H9 (cell line): ENCODE data around the gene GRID1. TPM values are rescaled to one million over a fixed set of nuclear protein-coding genes. Genes with fewer than 3 reads are reported as not detected.

Experiments
- DNase-seq: peaks from one replicate; pipeline ENCODE4 v3.0.0-alpha.2; 2017
- H2AFZ ChIP-seq: one replicate; pipeline ENCODE4 v1.6.1; 2013; ENCODE audit warnings: mild to moderate bottlenecking, low read length, control low read depth, moderate library complexity
- H2AK5ac ChIP-seq: 2 replicates; pipeline ENCODE4 v1.6.1; 2013; ENCODE audit warnings: low read length, control low read depth, mixed read lengths; ENCODE audit not compliant: insufficient read length
- H2BK120ac ChIP-seq: one replicate; pipeline ENCODE4 v1.6.1; 2013; ENCODE audit warnings: low read depth, mild to moderate bottlenecking, low read length, control low read depth, inconsistent platforms; ENCODE audit not compliant: poor library complexity, severe bottlenecking
- H2BK12ac ChIP-seq: 2 replicates; pipeline ENCODE4 v1.6.1; 2013; ENCODE audit warnings: low read length, control low read depth, mixed read lengths, low read depth; ENCODE audit not compliant: insufficient read length
- H2BK15ac ChIP-seq: 2 replicates; pipeline ENCODE4 v1.6.1; 2013; ENCODE audit warnings: low read depth, low read length, control low read depth
- H2BK20ac ChIP-seq: one replicate; pipeline ENCODE4 v1.6.1; 2013; ENCODE audit warnings: low read depth, mild to moderate bottlenecking, low read length, control low read depth, inconsistent platforms; ENCODE audit not compliant: poor library complexity, severe bottlenecking
- H2BK5ac ChIP-seq: 2 replicates; pipeline ENCODE4 v1.6.1; 2013; ENCODE audit warnings: low read length, control low read depth, mixed read lengths; ENCODE audit not compliant: insufficient read length
- H3K14ac ChIP-seq: 2 replicates; pipeline ENCODE4 v1.6.1; 2013; ENCODE audit warnings: low read length, control low read depth; ENCODE audit not compliant: insufficient read depth
- H3K18ac ChIP-seq: 2 replicates; pipeline ENCODE4 v1.6.1; 2013; ENCODE audit warnings: low read depth, mild to moderate bottlenecking, mixed read lengths, low read length, control low read depth; ENCODE audit not compliant: insufficient read length
- H3K23ac ChIP-seq: 2 replicates; pipeline ENCODE4 v1.6.1; 2013; ENCODE audit warnings: low read length, control low read depth, mixed read lengths, low read depth; ENCODE audit not compliant: insufficient read length
- H3K23me2 ChIP-seq: 2 replicates; pipeline ENCODE4 v1.6.1; 2013; ENCODE audit warnings: low read depth, mild to moderate bottlenecking, mixed read lengths, low read length, control low read depth; ENCODE audit not compliant: insufficient read length, poor library complexity, severe bottlenecking
- H3K27ac ChIP-seq: 2 replicates; pipeline ENCODE4 v1.5.1; 2013; ENCODE audit warnings: low read length, control low read depth, mixed read lengths, low read depth; ENCODE audit not compliant: insufficient read length
- H3K27me3 ChIP-seq: 2 replicates; pipeline ENCODE4 v1.6.1; 2013; ENCODE audit warnings: low read length, control low read depth, inconsistent platforms; ENCODE audit not compliant: insufficient read depth
- H3K4ac ChIP-seq: 2 replicates; pipeline ENCODE4 v1.6.1; 2013; ENCODE audit warnings: low read depth, mild to moderate bottlenecking, control low read depth, inconsistent platforms, low read length, moderate library complexity
- H3K4me1 ChIP-seq: 2 replicates; pipeline ENCODE4 v1.6.1; 2013; ENCODE audit warnings: low read length, control low read depth, inconsistent platforms; ENCODE audit not compliant: insufficient read depth
- H3K4me2 ChIP-seq: 2 replicates; pipeline ENCODE4 v1.6.1; 2013; ENCODE audit warnings: low read length, control low read depth, mixed read lengths; ENCODE audit not compliant: insufficient read length, insufficient read depth
- H3K56ac ChIP-seq: 2 replicates; pipeline ENCODE4 v1.6.1; 2013; ENCODE audit warnings: low read depth, mild to moderate bottlenecking, mixed read lengths, low read length, control low read depth; ENCODE audit not compliant: insufficient read length
- H3K79me1 ChIP-seq: 2 replicates; pipeline ENCODE4 v1.6.1; 2013; ENCODE audit warnings: low read depth, mild to moderate bottlenecking, moderate library complexity, low read length, control low read depth, inconsistent platforms; ENCODE audit not compliant: insufficient read depth, poor library complexity, severe bottlenecking
- H3K79me2 ChIP-seq: 2 replicates; pipeline ENCODE4 v1.6.1; 2013; ENCODE audit warnings: low read length, control low read depth, inconsistent platforms; ENCODE audit not compliant: insufficient read depth
- H3K9ac ChIP-seq: 2 replicates; pipeline ENCODE4 v1.6.1; 2013; ENCODE audit warnings: low read length, control low read depth, mixed read lengths; ENCODE audit not compliant: insufficient read length; ENCODE audit errors: extremely low read depth
- H3K9me3 ChIP-seq: one replicate; pipeline ENCODE4 v1.6.1; 2013; ENCODE audit warnings: low read depth, low read length, inconsistent platforms; ENCODE audit not compliant: control insufficient read depth
- H3T11ph ChIP-seq: one replicate; pipeline ENCODE4 v1.6.1; 2013; ENCODE audit warnings: mild to moderate bottlenecking, low read length, control low read depth, inconsistent platforms
- H4K20me1 ChIP-seq: one replicate; pipeline ENCODE4 v1.6.1; 2013; ENCODE audit not compliant: control insufficient read depth, insufficient read length, insufficient read depth
- H4K5ac ChIP-seq: 2 replicates; pipeline ENCODE4 v1.6.1; 2013; ENCODE audit warnings: low read depth, mild to moderate bottlenecking, mixed read lengths, low read length, control low read depth; ENCODE audit not compliant: insufficient read length
- H4K8ac ChIP-seq: replicated peaks from 2 replicates; pipeline ENCODE4 v1.6.1; 2013; ENCODE audit warnings: low read length, control low read depth, mixed read lengths, low read depth; ENCODE audit not compliant: insufficient read length
- H4K91ac ChIP-seq: 2 replicates; pipeline ENCODE4 v1.6.1; 2013; ENCODE audit warnings: low read depth, mild to moderate bottlenecking, moderate library complexity, mixed read lengths, low read length, control low read depth; ENCODE audit not compliant: insufficient read length
- H3K27ac Mint-ChIP-seq, 3 experiments: 2 replicates in 2 of 3; 3 replicates in 1 of 3; pipeline ENCODE4 v1.8.0; 2020 to 2021; ENCODE audit warnings: mixed read lengths in 3 of 3, mild to moderate bottlenecking in 1 of 3, moderate library complexity in 1 of 3
- H3K27me3 Mint-ChIP-seq: 2 replicates; pipeline ENCODE4 v1.8.0; 2021; ENCODE audit warnings: low read depth, mild to moderate bottlenecking, moderate library complexity, mixed read lengths
- H3K36me3 Mint-ChIP-seq, 3 experiments: 2 replicates in 2 of 3; 3 replicates in 1 of 3; pipeline ENCODE4 v1.8.0; 2020 to 2021; ENCODE audit warnings: low read depth in 3 of 3, mixed read lengths in 3 of 3; ENCODE audit not compliant: insufficient read depth in 1 of 3
- H3K4me1 Mint-ChIP-seq, 2 experiments: 2 replicates each; pipeline ENCODE4 v1.8.0; 2020; ENCODE audit warnings: mixed read lengths in 2 of 2
- H3K4me3 Mint-ChIP-seq, 2 experiments: 2 replicates in 1 of 2; 3 replicates in 1 of 2; pipeline ENCODE4 v1.8.0; 2020 to 2021; ENCODE audit warnings: mild to moderate bottlenecking in 2 of 2, mixed read lengths in 2 of 2, moderate library complexity in 1 of 2
- H3K9me3 Mint-ChIP-seq, 2 experiments: 2 replicates in 1 of 2; 3 replicates in 1 of 2; pipeline ENCODE4 v1.8.0; 2020; ENCODE audit warnings: mild to moderate bottlenecking in 2 of 2, mixed read lengths in 2 of 2, moderate library complexity in 1 of 2
- CTCF ChIP-seq: fragments of 200-600 bp; sonication (generic); conservative IDR thresholded peaks from 3 replicates; pipeline ENCODE4 v1.8.0; 2021; ENCODE audit warnings: antibody characterized with exemption, mild to moderate bottlenecking
- WGBS: extraction: QIAGEN DNeasy Blood & Tissue Kit; methylation state at CpG from one replicate; pipeline ENCODE4 v1.1.7; 2013; ENCODE audit warnings: missing lambda C conversion rate, low lambda C conversion rate, mixed read lengths; ENCODE audit not compliant: insufficient read length; ENCODE audit errors: extremely low coverage; 5-methylcytosine and 5-hydroxymethylcytosine counted together
- total RNA-seq: library from RNA; stranded (reverse); gene quantifications from 2 replicates; pipeline ENCODE4 v1.2.1, GENCODE V29; 2021

The GRID1 gene
- total RNA-seq, 1 experiment from 2014 or later = 0.35 TPM

GRCh38 chr10:86223256-86223655 is 143.3 kb downstream of the GRID1 start:
- H3K4me1 Mint-ChIP-seq = peaks cover 19 to 20% of the 10 kb centered on the region in 2 experiments
- TF ChIP-seq CTCF = no peak
- Histone ChIP-seq H3K4ac (no peak overlapping the region), H3K79me2 (no peaks in the 10 kb centered on the region), H2AK5ac (no peak overlapping the region), H3T11ph (no peak overlapping the region), H3K9me3 (no peaks in the 10 kb centered on the region), H3K56ac (no peak overlapping the region), H4K8ac (no peak overlapping the region), H4K91ac (no peak overlapping the region), H3K27me3 (no peaks in the 10 kb centered on the region), H2BK15ac (no peak overlapping the region), H2BK5ac (no peak overlapping the region), H4K5ac (no peak overlapping the region), H3K14ac (no peak overlapping the region), H3K18ac (no peak overlapping the region), H3K23me2 (no peaks in the 10 kb centered on the region), H3K9ac (no peak overlapping the region), H4K20me1 (no peaks in the 10 kb centered on the region), H2AFZ (no peak overlapping the region), H3K23ac (no peak overlapping the region), H3K4me2 (no peak overlapping the region), H3K27ac (no peak overlapping the region), H3K79me1 (no peaks in the 10 kb centered on the region), H2BK12ac (no peak overlapping the region), H2BK120ac (no peak overlapping the region), H2BK20ac (no peak overlapping the region), H3K4me1 (no peaks in the 10 kb centered on the region)
- no peak for DNase-seq
- H3K4me3 Mint-ChIP-seq = no peak overlapping the region
- no peak overlapping the region for H3K27ac Mint-ChIP-seq
- no peaks in the 10 kb centered on the region for H3K9me3 Mint-ChIP-seq
- no peaks in the 10 kb centered on the region; the same call in 1 of the 2 replicates for H3K27me3 Mint-ChIP-seq
- WGBS = no CpG with 5 or more reads among the region's 3 CpGs
- no peaks in the 10 kb centered on the region; a peak in 1 of 7 replicates for H3K36me3 Mint-ChIP-seq
